ENCODE measurements around the gene METTL9.
"Not testable (repeated sequence)": the region's sequence is repeated elsewhere in the genome, so short reads cannot be mapped to it uniquely, and the experiment has no call there.

METTL9 gene

GRCh38 chr16:21560462-21560861 is 38.9 kb upstream of the METTL9 start:
- no peak for DNase-seq
- Histone ChIP-seq H3K36me3 (no peaks in the 10 kb centered on the region), H3K4me3 (no peak overlapping the region), H3K4me1 (peaks cover 0 to 19% (median 2%) of the 10 kb centered on the region in 4 donors), H3K27ac (no peak overlapping the region), H3K27me3 (peaks cover 0 to 8% of the 10 kb centered on the region in 2 donors), H3K9me3 (no peaks in the 10 kb centered on the region)
- TF ChIP-seq CTCF (IDR thresholded peaks at IDR 0.05), result no peak
- intact Hi-C loops (cut with DNase I; ENCODE audit: low total_unique reads), result no loop called here

GRCh38 chr16:21563676-21564075 is 35.7 kb upstream of the METTL9 start:
- no peaks in the 10 kb centered on the region for H3K9me3 ChIP-seq
- no peaks in the 10 kb centered on the region for H3K36me3 ChIP-seq
- H3K4me1 ChIP-seq, result peaks cover 0 to 2% (median 0%) of the 10 kb centered on the region in 4 donors
- H3K27ac ChIP-seq, result no peak overlapping the region
- H3K27me3 ChIP-seq, result no peaks in the 10 kb centered on the region
- H3K4me3 ChIP-seq, result no peak overlapping the region
- intact Hi-C loops (cut with DNase I; ENCODE audit: low total_unique reads), result no loop called here
- TF ChIP-seq CTCF (IDR thresholded peaks at IDR 0.05), result no peak
- DNase-seq, result no peak

GRCh38 chr16:21564367-21564766 is 35.0 kb upstream of the METTL9 start:
- H3K4me3 ChIP-seq; DNase-seq; intact Hi-C loops (cut with DNase I; ENCODE audit: low total_unique reads); H3K27ac ChIP-seq; H3K27me3 ChIP-seq; H3K36me3 ChIP-seq; H3K4me1 ChIP-seq; H3K9me3 ChIP-seq: not testable (repeated sequence)

DNA sequence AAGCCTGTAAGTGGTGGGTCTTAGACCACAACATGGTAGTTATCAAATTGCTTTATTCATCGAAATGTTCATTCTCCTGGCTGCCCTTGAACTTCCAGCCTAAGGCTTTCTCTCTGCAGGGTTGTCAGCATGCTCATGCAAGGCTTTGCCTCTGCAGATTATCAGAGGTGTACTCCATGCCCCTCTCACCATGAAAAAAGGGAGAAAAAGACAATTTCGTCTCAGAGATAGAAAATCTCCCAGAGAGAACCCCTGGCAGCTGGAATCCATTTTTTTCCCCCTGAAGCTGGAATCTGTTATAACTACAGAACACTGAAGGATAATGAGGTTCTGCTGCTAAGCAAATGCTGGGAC is 33.9 kb upstream of the METTL9 start:
- Histone ChIP-seq H3K27me3 (no peaks in the 10 kb centered on the region), H3K36me3 (no peaks in the 10 kb centered on the region), H3K4me1 (peaks cover 0 to 14% (median 0%) of the 10 kb centered on the region in 4 donors), H3K27ac (no peak overlapping the region), H3K9me3 (no peaks in the 10 kb centered on the region), H3K4me3 (no peak overlapping the region)
- DNase-seq, result no peak
- no peak for TF ChIP-seq CTCF (IDR thresholded peaks at IDR 0.05)
- intact Hi-C loops (cut with DNase I; ENCODE audit: low total_unique reads), result loop anchor here (5.0 kb wide), 1 partner anchor 1132 kb away; no protein-coding TSS in a partner anchor

- H3K4me3 ChIP-seq, result no peak overlapping the region
Measured at GRCh38 chr16:21565861-21566669, 33.3 kb upstream of the METTL9 start.

More at GRCh38 chr16:21565861-21566669, 33.3 kb upstream of the METTL9 start:
- no peak for DNase-seq
- no peak overlapping the region for H3K27ac ChIP-seq
- H3K27me3 ChIP-seq, result no peaks in the 10 kb centered on the region
- intact Hi-C loops (cut with DNase I; ENCODE audit: low total_unique reads), result loop anchor here (5.0 kb wide), 1 partner anchor 1131 kb away; no protein-coding TSS in a partner anchor
- no peaks in the 10 kb centered on the region for H3K36me3 ChIP-seq
- peaks cover 0 to 14% (median 0%) of the 10 kb centered on the region in 4 donors for H3K4me1 ChIP-seq
- no peaks in the 10 kb centered on the region for H3K9me3 ChIP-seq
- TF ChIP-seq CTCF (IDR thresholded peaks at IDR 0.05), result no peak

All from tibial artery (tissue), 4 donors.